LNCaP clone FGC (cell line): ENCODE measurements around the gene CELF4.

Experiments
- DNase-seq: peaks from one replicate; pipeline ENCODE4 v3.0.0-alpha.2; 2011; ENCODE audit warnings: low read depth
- H3K4me3 ChIP-seq: 2 replicates; pipeline ENCODE4 v1.5.1; 2011; ENCODE audit warnings: mild to moderate bottlenecking, low read depth, low read length, control low read depth
- TF ChIP-seq, protein P1 (sequence below): IDR thresholded peaks from 2 replicates; pipeline ENCODE4 v1.5.1; 2012; ENCODE audit warnings: mild to moderate bottlenecking; ENCODE audit not compliant: control insufficient read depth, insufficient read depth; ENCODE audit errors: extremely low read depth

Gene CELF4

GRCh38 chr18:37343542-37343851 is 222.1 kb downstream of the CELF4 start:
- DNase-seq, result no peak
- TF ChIP-seq, protein P1, sequence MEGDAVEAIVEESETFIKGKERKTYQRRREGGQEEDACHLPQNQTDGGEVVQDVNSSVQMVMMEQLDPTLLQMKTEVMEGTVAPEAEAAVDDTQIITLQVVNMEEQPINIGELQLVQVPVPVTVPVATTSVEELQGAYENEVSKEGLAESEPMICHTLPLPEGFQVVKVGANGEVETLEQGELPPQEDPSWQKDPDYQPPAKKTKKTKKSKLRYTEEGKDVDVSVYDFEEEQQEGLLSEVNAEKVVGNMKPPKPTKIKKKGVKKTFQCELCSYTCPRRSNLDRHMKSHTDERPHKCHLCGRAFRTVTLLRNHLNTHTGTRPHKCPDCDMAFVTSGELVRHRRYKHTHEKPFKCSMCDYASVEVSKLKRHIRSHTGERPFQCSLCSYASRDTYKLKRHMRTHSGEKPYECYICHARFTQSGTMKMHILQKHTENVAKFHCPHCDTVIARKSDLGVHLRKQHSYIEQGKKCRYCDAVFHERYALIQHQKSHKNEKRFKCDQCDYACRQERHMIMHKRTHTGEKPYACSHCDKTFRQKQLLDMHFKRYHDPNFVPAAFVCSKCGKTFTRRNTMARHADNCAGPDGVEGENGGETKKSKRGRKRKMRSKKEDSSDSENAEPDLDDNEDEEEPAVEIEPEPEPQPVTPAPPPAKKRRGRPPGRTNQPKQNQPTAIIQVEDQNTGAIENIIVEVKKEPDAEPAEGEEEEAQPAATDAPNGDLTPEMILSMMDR, result no peak
- no peak overlapping the region for H3K4me3 ChIP-seq

- no peak for DNase-seq
- TF ChIP-seq, protein P1, result no peak
- H3K4me3 ChIP-seq, result no peak overlapping the region
These were observed 224.0 kb downstream of the CELF4 start for GRCh38 chr18:37341473-37342086.

GRCh38 chr18:37341016-37341415 is 224.6 kb downstream of the CELF4 start:
- TF ChIP-seq, protein P1, result no peak

DNA sequence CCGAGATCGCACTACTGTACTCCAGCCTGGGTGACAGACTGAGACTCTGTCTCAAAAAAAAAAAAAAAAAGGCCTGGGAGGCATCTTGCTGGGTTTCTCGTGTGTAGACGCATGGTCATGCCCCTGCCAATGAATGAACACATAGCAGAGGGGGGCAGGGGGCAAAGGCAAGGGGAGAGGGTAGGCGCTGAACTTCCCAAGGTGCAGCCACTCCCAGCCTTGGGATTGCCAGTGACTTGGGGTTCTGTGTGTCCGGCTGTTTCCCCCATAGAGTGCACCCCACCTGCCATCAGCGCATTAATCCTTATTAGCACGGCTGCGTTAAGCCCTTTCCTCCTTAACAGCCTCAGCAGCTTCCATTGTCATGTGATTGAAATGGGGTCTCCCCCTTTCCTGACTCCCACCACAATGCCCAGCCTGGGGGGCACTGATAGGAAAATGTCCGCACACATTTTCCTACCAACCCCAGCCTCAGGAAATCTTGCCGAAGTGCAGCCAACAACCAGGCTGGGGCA is 225.8 kb downstream of the CELF4 start:
- DNase-seq, result no peak
- TF ChIP-seq, protein P1, result no peak
- H3K4me3 ChIP-seq, result no peak overlapping the region

More at GRCh38 chr18:37341016-37341415, 224.6 kb downstream of the CELF4 start:
- DNase-seq, result no peak
- no peak overlapping the region for H3K4me3 ChIP-seq

GRCh38 chr18:37336568-37337285 is 228.9 kb downstream of the CELF4 start:
- TF ChIP-seq, protein P1, result no peak
- no peak for DNase-seq
- H3K4me3 ChIP-seq, result no peak overlapping the region

DNA sequence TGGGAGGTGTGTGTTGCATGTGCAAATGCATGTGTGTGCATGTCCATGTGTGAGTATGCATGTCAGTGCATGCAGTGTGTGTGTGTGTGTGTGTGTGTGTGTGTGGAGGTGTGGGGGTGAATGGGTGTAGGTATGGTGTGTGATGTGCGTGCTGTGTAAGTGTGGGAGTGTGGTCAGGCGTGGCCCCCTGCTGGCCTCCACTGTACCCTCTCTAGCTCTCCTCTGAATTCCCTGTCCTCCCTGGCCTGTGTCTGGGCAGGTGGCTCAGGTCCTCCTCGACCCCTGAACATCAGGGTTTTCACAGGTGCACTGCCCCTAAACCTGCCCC is 230.2 kb downstream of the CELF4 start:
- TF ChIP-seq, protein P1, result peak; percentile 33
- DNase-seq, result no peak
- no peak overlapping the region for H3K4me3 ChIP-seq
